Activated CD8-positive, alpha-beta T cell treated with anti-CD3 and anti-CD28 coated beads for 36 hours (primary cell): Measurements from ENCODE around the gene ECT2L. TPM values are rescaled to one million over a fixed set of nuclear protein-coding genes. Genes with fewer than 3 reads are reported as not detected.

Experiments used
- ATAC-seq: fragments of 200-7000 bp; cut with Tn5 transposase; one replicate; pipeline ENCODE4 v1.10.0; 2021; ENCODE audit warnings: mild to moderate bottlenecking, moderate library complexity
- CTCF ChIA-PET: fragments of 350-600 bp; sonication (Branson Sonifier 250); formaldehyde crosslinking; loops from one replicate; lab custom pipeline; 2021; ENCODE audit warnings: antibody characterized with exemption; lab: Charles Lee
- POLR2A ChIA-PET: fragments of 350-600 bp; sonication (Branson Sonifier 250); formaldehyde crosslinking; loops from one replicate; lab custom pipeline; 2021; ENCODE audit warnings: antibody characterized with exemption; lab: Charles Lee
- DNase-seq: peaks from one replicate; pipeline ENCODE4 v3.0.0-alpha.2; 2020
- H3K27ac Mint-ChIP-seq: one replicate; pipeline ENCODE4 v1.8.0; 2021; ENCODE audit warnings: mild to moderate bottlenecking, mixed read lengths
- H3K27me3 Mint-ChIP-seq: one replicate; pipeline ENCODE4 v1.8.0; 2021; ENCODE audit warnings: mixed read lengths
- H3K36me3 Mint-ChIP-seq: one replicate; pipeline ENCODE4 v1.8.0; 2021; ENCODE audit warnings: low read depth, mixed read lengths
- H3K4me1 Mint-ChIP-seq: one replicate; pipeline ENCODE4 v1.8.0; 2021; ENCODE audit warnings: low read depth, mixed read lengths
- H3K4me3 Mint-ChIP-seq: one replicate; pipeline ENCODE4 v1.8.0; 2021; ENCODE audit warnings: mild to moderate bottlenecking, moderate library complexity, mixed read lengths
- H3K9me3 Mint-ChIP-seq: one replicate; pipeline ENCODE4 v1.8.0; 2021; ENCODE audit warnings: mixed read lengths
- CTCF ChIP-seq: fragments of 200-600 bp; IDR thresholded peaks from one replicate; pipeline ENCODE4 v1.8.0; 2022; ENCODE audit warnings: antibody characterized with exemption, mild to moderate bottlenecking
- intact Hi-C: fragments of 100-400 bp; cut with micrococcal nuclease; formaldehyde crosslinking; loops from one replicate; pipeline ENCODE4 v1.10.0; 2022
- total RNA-seq, 2 experiments: library from RNA; stranded (reverse); gene quantifications; one replicate each; pipeline ENCODE4 v1.2.3, GENCODE V29; 2021

ECT2L gene
- total RNA-seq, 2 experiments from 2014 or later: not detected

- no peak for ATAC-seq
- H3K9me3 Mint-ChIP-seq: no peaks in the 10 kb centered on the region
- CTCF ChIA-PET: interaction anchor here (1.3 to 1.7 kb wide), 2 partner anchors 407 to 553 kb away, joined by 3 read pairs; no protein-coding TSS in a partner anchor
Measured at GRCh38 chr6:138811866-138812265, 16.0 kb downstream of the ECT2L start.

GRCh38 chr6:138814179-138814834 lies 18.4 kb downstream of the ECT2L start:
- Mint-ChIP-seq H3K4me3 (no peak overlapping the region), H3K9me3 (no peaks in the 10 kb centered on the region), H3K27me3 (peaks cover 4% of the 10 kb centered on the region), H3K4me1 (peaks cover 27% of the 10 kb centered on the region), H3K36me3 (no peaks in the 10 kb centered on the region), H3K27ac (no peak overlapping the region)
- DNase-seq (no peak), ATAC-seq (no peak)
- POLR2A ChIA-PET: no interaction called here
- TF ChIP-seq CTCF: no peak
- CTCF ChIA-PET: interaction anchor here (0.8 to 3.7 kb wide), 5 partner anchors 48 to 550 kb away, joined by 3 to 21 read pairs (median 6); no protein-coding TSS in a partner anchor
- intact Hi-C loops: loop anchor here (10.0 kb wide), 1 partner anchor 300 kb away; no protein-coding TSS in a partner anchor

More at GRCh38 chr6:138811866-138812265, 16.0 kb downstream of the ECT2L start:
- Mint-ChIP-seq H3K27me3 (peaks cover 6% of the 10 kb centered on the region), H3K4me1 (peaks cover 8% of the 10 kb centered on the region), H3K36me3 (no peaks in the 10 kb centered on the region), H3K4me3 (no peak overlapping the region), H3K27ac (no peak overlapping the region)
- no peak for TF ChIP-seq CTCF
- DNase-seq: no peak
- intact Hi-C loops: loop anchor here (10.0 kb wide), 1 partner anchor 303 kb away; no protein-coding TSS in a partner anchor
- POLR2A ChIA-PET: no interaction called here

- Mint-ChIP-seq H3K27me3 (peaks cover 4% of the 10 kb centered on the region), H3K36me3 (no peaks in the 10 kb centered on the region), H3K4me1 (peaks cover 29% of the 10 kb centered on the region), H3K27ac (no peak overlapping the region), H3K9me3 (no peaks in the 10 kb centered on the region), H3K4me3 (no peak overlapping the region)
- POLR2A ChIA-PET: no interaction called here
- ATAC-seq (no peak), DNase-seq (no peak)
- intact Hi-C loops: loop anchor here (5.0 to 10.0 kb wide), 2 partner anchors 172 to 300 kb away; partner anchors contain the start of gene REPS1
- no peak for TF ChIP-seq CTCF
- CTCF ChIA-PET: interaction anchor here (0.7 to 3.7 kb wide), 17 partner anchors 10 to 555 kb away, joined by 3 to 21 read pairs (median 4); no protein-coding TSS in a partner anchor
Measured at GRCh38 chr6:138815221-138815620, 19.3 kb downstream of the ECT2L start.

GRCh38 chr6:138815797-138816528 lies 20.1 kb downstream of the ECT2L start:
- CTCF ChIA-PET: interaction anchor here (0.7 to 3.7 kb wide), 31 partner anchors 9 to 558 kb away, joined by 3 to 21 read pairs (median 4); partner anchors contain the start of gene CITED2

More at GRCh38 chr6:138815797-138816528, 20.1 kb downstream of the ECT2L start:
- POLR2A ChIA-PET: interaction anchor here (0.7 kb wide), 1 partner anchor 64 kb away, joined by 3 read pairs; no protein-coding TSS in a partner anchor
- no peak overlapping the region for H3K4me3 Mint-ChIP-seq
- ATAC-seq: peak; percentile 61
- intact Hi-C loops: loop anchor here (1.0 to 10.0 kb wide), 3 partner anchors 171 to 548 kb away; partner anchors contain the start of gene REPS1
- TF ChIP-seq CTCF: peak; percentile 75
- H3K4me1 Mint-ChIP-seq: peaks cover 29% of the 10 kb centered on the region
- peaks cover 4% of the 10 kb centered on the region for H3K27me3 Mint-ChIP-seq
- H3K27ac Mint-ChIP-seq: peak overlapping the region; percentile 83
- no peaks in the 10 kb centered on the region for H3K9me3 Mint-ChIP-seq
- no peak for DNase-seq
- H3K36me3 Mint-ChIP-seq: no peaks in the 10 kb centered on the region
